HG03571 (cell line): Measurements from ENCODE around the gene ERICH4.

Experiments
- ATAC-seq: cut with Tn5 transposase; IDR thresholded peaks from one replicate; pipeline ENCODE4 v1.9.1; 2021; ENCODE audit not compliant: unreplicated experiment

Gene ERICH4

DNA sequence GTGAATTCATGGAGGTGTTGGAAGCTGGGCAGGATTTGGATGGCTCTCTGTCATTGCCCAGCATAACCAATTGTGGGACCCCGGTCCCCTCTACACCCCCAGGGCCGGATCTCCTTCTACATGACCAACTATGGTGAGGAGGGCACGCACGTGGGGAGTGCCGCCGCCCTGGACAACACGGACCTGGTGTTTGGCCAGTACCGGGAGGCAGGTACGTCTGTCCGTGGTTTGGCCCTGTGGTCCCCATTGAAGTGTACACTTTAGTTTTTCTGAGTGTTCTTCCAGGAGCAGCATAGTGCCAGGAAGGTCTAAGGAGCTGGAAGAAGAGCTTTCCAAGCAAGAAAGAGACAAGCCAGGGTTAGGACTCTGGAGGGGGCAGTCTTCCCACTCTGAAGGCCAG, 29.0 kb upstream of the ERICH4 start:
- ATAC-seq: no peak

DNA sequence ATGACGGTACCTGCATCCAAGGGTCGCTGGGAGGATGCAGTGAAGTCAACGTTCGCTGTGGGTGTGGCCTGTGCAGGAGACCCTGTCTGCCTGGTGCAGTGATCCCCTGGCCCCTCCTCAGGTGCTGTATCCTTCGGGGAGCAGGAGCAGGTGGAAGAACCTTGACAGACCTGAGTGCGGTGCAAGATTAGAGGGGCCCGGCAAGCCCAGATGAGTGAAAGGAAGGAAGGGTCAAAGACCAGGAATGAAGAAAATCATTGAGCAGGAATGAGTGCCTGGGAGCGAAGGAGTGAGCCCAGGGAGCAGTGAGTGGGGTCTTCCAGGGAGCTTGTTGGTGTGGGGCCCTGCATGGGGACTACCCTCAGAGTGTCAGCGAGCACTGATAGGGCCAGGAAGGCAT, 28.5 kb upstream of the ERICH4 start:
- no peak for ATAC-seq

DNA sequence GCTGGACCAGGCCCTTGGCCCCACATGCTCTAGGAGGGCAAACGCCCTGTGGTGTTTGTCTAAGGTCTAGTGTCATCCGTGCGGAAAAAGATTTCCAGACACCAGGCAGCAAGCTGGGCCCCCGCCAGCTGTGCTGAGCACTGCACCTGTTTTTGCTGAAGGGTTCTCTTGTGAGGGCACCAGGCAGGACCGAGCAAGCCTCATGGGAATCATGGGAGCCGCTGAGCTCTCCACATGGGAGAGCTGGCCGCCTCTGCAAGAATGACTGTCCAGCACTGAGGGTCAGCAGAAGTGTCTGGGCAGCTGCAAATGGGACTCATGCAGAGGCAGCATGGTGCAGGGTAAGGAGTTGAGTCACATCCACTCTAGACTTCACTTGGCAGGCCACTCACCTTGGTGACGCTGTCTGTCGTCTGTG, 27.8 kb upstream of the ERICH4 start:
- no peak for ATAC-seq

DNA sequence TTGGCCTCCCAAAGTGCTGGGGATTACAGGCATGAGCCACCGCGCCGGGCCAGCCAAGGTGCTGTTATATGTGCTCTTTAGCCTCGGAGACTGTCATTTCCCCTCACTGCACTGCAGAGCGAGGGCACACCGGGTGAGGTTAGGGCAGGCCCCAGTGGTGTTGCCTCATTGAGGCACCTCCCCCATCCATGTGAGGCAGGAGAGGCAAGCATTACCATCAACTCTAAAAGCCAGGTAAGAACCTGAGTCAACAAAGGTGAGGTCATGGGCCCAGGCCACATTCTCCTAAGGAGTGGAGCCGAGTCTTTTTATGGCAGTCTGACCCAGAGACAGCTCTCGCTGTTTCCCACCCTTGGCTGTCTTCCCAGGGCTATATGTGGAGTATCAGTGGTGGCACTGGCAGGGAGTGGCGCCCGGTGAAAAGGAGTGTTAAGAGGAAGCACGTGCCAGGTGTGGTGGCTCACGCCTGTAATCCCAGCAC, 26.7 kb upstream of the ERICH4 start:
- no peak for ATAC-seq

DNA sequence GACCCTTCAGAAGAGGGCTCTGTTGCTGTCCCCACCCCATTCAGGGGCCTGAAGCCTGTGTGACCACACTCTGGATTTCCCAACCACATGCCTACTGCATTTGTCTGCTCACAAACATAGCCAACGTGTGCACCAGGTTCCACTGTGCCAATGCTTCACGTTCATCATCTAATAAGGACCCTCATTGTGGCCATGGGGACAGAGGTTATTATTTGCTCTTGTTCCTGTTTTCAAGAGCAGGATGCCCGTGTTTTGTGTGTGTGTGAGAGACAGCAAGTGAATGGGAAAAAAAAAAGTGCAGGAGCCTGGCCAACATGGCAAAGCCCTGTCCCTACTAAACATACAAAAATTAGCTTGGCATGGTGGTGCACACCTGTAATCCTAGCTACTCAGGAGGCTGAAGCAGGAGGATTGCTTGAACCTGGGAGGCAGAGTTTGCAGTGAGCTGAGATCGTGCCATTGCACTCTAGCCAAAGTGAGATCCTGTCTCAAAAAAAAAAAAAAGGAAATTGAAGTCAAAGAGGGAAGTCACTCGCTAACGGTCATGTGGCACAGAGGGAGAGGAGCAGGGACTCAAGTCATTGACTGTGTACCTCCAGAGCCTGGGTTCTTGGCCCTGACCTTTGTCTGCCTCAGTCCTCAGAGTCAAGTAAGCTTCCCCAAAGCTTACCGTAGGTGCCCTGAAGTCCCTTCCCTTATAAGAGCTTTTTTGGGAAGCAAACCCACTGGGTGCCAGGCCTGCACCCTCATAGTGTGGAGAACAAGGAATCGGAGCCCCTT, 22.7 kb upstream of the ERICH4 start:
- no peak for ATAC-seq

DNA sequence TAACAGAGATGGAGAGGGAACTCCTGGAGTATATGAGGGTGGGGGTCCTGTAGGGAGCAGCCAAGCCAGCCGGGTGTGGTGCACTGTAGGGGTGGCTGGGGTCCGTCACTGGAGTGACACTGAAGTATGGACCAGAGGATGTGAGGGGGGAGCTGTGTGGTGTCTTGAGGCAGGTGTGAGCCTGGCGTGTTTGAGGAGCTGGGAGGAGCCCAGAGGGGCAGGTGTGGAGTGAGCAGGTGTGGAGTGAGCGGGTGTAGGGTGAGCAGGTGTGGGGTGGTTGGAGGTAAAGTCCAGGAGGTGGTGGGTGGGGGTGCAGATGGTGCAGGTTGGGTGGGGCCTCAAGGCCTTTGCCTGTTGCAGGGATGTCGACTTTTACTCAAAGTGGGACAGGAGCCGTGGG, 21.6 kb upstream of the ERICH4 start:
- no peak for ATAC-seq

DNA sequence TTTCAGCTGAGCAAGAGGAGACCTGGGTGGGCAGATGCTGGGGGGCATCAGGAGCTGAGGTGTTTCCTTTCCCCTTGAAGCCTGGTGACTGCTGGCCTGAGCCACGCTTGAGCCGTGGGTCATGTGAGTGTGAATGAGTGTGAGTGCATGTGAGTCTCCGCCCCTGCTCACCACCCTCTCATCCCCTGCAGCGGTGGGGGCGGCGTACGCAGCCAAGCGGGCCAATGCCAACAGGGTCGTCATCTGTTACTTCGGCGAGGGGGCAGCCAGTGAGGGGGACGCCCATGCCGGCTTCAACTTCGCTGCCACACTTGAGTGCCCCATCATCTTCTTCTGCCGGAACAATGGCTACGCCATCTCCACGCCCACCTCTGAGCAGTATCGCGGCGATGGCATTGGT, 21.0 kb upstream of the ERICH4 start:
- no peak for ATAC-seq

DNA sequence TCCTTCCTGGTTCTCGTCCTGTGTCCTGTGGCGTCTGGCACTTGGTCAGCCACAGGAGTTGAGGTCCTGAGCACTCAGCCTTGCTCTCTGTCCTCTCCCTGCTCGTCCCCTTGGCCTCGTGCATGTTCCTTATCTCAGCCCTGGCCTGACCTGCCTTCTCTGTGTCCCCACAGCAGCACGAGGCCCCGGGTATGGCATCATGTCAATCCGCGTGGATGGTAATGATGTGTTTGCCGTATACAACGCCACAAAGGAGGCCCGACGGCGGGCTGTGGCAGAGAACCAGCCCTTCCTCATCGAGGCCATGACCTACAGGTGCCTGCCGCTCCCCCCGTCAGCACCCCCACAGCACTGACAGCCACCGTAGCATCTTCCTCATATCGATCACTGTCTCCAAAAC, 20.5 kb upstream of the ERICH4 start:
- no peak for ATAC-seq

DNA sequence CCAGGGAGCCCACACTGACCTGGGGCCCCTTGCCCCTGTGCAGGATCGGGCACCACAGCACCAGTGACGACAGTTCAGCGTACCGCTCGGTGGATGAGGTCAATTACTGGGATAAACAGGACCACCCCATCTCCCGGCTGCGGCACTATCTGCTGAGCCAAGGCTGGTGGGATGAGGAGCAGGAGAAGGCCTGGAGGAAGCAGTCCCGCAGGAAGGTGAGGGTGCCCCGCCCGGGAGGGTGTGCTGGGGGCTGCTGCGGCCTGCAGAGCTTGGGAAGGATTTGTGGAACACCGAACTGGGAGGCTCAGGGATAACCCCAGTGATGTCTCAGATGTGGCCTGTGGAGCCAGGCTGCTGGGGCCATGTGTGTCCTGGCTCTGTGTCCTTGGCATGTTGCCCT, 20.0 kb upstream of the ERICH4 start:
- no peak for ATAC-seq

DNA sequence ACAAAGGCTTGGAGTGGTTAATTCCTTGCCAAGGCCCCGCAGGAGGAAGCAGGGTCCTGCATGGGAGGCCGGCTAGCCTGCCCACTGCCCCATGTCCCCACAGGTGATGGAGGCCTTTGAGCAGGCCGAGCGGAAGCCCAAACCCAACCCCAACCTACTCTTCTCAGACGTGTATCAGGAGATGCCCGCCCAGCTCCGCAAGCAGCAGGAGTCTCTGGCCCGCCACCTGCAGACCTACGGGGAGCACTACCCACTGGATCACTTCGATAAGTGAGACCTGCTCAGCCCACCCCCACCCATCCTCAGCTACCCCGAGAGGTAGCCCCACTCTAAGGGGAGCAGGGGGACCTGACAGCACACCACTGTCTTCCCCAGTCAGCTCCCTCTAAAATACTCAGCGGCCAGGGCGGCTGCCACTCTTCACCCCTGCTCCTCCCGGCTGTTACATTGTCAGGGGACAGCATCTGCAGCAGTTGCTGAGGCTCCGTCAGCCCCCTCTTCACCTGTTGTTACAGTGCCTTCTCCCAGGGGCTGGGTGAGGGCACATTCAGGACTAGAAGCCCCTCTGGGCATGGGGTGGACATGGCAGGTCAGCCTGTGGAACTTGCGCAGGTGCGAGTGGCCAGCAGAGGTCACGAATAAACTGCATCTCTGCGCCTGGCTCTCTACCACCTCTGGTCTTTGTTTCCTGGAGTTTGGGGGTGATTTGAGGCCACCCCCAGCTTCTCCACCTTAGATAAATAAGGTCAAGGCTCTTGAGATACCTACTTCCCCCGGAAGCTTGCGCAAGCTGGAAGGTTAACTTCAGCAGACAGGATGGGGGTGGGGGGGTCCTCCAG, 18.4 kb upstream of the ERICH4 start:
- no peak for ATAC-seq

DNA sequence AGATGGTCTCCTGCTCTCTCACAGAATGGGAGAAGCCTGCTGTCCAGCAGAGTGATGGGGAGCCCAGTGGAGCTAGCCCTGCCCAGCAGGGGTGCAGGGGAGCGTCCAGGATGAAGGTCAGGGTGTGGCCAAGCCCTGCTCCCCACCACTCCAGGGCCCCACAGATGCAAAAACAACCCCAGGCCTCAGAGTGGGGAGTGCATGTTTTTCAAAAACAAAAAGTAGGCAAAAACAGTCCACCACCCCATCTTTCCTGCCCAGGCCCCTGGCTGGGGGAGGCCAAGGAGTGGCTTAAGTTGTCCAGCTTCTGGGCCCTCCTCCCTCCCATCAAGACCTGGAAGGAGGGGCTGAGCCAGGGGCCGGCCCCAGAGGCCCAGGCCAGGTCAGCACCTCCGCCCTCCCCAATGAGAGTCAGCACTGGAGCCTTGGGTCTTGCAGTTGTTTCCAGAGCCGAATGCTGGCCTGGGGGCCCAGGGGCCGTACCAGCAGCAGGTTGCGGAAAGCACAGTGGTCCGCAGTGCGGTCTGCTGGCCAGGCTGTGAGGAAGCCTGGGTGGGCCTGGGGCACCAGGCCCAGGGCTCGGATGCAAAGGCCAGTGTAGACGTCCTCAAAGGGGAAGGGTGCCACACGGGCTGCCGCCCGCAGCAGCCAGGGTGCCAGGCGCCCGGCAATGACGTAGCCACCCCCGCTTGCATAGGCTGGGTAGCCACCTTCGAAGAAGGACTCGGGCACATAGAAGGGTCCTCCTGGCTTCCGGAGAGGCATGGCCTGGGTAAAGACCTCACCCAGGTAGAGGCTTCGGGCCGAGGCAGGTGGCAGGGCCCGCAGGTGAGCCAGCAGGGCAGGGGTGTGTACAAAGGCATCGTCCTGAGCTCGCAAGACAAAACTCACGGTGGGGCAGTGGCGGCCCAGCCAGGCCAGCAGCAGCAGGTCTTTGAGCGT, 17.5 kb upstream of the ERICH4 start:
- no peak for ATAC-seq

DNA sequence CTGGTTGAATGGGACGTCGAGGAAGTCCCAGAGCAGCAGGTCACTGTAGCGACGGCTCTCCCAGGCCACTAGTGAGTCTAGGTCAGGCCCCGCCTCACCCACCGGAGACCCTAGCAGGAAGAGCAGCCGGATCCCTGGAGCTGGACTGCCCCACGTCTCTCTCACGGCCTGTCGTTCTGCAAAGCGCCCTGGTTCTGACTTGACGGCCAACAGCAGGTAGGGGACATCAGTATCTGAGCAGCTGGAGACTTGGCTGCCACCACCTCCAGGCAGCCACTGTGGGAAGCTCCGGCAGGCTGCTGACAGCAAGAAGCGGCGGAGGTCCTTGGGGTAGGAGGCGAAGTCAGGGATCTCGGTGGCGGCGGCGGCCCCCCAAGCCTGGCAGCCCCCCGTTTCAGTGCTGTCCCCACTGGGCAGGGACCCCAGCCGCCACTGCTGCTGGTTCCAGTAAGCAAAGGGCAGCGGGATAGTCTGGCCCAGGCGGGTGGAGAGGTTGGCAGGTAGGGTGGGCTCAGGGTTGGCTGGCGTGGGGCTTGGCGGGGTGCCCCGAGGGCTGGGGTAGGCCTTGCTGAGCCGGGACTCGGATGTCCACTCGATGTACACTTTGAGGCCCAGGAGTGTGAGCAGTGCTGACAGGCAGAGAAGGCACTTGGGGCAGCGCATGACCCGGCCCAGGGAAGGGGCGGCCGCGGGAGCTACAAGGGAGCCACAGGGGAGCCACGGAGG, 16.7 kb upstream of the ERICH4 start:
- no peak for ATAC-seq

DNA sequence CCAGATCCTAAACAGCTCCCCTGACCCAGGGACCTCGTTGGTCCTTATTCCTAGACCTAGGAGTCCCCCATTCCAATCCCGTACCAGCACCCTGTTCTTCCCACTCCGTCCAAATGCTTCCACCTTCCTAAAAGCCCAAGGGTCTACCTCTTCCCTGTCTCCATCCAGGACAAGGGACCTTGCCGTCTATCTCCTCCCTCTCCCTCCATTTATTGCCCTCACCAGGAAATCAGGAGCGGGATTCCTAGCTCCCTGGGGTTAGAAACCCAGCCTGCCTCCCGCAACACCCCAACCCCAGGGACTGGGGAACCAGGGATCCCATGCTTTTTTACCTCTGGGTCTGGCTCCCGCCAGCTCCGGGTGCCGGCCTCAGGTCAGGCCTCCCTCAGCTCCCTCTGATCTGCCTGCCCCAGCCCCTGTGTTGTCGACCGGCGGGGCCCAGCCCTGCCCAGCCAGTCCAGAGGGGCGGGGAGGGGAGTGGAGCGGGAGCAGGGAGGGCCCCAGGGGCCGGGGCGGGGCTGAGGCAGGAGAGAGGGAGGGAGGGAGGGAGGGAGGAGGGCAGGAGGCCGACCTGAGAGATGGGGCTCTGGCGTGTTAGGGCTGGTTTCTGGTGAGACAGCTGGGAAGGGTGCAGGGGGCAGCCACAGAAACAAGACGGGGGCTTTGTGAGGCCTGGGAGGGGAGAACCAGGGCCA, 15.9 kb upstream of the ERICH4 start, which contains the start of gene B3GNT8:
TSS of gene B3GNT8 (minus strand) at position 423 of the 695 bp plus-strand sequence. CDS start 596 bp downstream, outside the sequence.
- no peak for ATAC-seq

DNA sequence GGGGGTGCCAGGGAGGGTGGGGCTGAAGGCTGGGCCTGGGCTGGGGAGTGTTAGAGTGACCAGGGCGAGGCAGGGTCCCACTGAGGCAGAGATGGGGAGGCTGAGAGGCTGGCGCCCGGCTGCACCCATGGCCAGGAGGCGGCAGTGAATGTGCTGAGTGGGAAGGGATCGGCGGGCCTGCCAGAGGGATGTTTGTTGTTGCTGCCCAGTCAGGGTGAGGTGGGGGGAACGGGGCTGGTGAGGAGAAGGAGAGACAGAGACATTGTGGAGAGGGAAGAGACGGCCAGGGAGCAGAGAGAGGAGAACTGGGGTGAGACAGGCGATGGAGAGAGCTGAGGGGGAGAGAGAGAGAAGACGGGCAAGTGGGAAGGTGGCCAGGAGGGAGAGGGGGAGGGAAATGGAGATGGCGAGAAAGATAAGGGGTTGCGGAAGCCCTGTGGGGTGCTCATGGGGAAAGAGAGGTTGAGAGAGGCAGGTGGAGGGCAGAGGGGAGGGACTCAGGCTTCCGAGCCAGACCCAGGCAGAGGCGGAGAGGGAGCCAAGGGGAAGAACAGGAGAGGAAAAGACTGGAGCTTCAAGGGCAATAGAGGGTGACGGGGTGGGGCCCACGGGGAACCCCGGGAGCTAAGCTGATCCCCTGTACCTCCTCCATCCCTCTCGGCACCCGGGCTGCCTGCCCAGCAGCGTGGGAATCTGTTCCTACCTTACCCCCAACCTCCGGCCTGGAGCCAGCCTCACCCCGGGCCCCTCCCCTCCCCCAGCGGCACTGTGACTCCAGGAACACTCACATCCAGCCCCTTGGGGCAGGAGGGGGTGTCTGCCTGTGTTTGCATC, 15.1 kb upstream of the ERICH4 start:
- no peak for ATAC-seq

DNA sequence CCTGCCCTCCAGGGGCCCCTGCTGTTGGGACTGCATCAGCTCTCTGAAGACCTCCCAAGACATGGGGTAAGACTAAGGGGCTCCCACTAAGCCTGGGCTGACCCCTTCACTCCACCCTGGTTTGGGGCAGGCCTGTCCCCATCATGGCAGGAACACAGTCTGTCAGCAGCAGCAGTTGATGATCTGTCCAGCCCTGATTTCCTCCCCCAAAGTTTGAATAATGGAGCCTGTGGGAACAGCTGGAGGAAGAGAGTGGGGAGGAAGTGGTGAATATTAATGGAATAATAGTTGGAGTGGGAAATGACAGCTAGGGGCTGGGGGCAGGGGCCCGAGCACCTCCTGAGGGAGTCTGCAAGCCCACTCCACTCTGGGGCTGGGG, 14.5 kb upstream of the ERICH4 start:
- ATAC-seq: no peak

DNA sequence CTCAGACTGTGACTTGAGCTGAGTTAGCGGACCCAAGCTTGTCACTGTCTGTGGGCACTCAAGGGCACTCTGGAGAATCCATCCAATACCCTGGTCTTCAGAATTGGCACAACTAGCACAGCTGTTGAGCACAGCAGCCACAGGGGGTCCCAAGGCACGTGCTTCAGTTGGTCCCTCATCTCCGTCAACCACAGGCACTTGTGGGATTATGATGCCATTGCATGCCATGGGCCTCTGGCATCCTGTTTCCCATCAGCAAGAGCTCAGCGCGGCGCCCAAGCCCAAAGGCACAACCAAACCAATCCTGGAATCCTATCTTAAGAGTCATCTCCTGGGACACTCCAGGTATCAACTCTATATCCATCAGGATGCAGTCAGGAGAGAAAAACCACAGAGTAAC, 12.0 kb upstream of the ERICH4 start:
- ATAC-seq: no peak

DNA sequence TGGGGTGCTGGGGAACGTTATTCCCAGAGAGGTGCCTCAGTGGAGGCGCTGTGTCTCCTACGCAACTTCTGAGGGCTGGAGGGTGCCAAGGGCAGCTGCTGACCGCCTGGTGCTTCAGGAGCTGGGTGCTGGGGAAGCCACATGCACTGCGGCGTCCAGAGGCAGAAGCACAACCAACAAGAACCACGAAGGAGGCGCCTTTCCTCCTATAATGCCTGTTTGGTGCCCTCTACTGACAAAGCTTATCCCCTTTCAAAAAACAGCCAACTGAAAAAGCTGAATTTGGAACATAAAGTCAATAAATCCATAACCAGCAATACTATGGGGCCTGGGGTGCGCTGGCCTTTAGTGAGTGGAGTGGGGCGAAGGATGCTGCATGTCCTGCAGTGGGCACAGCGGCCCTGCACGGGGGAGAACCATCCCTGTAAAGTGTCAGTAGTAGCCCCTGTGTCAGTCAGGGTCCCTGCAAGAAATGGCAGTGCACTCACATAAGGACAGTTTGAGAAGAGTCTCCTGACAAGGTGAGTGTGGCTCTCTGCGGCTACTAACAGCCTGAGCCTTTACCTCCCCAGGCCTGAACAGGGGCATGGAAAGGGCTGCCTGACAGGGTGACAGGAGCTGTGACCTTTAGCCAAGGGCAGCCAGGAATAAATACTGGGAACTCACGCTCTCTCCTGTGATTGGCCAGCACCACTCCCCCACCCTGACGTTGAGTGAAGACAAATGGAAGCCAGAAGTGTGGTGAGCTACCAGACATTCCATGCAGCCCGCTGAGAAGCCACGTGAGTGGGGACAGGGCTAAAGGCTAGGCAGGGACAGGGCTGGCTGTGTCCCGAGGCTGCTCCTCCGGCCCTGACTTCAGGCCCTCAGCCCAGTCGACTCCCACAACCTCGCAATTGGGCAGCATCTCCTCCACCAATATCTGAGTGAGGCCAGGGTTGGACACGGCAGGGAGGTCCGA, 11.2 kb upstream of the ERICH4 start:
- ATAC-seq: no peak

DNA sequence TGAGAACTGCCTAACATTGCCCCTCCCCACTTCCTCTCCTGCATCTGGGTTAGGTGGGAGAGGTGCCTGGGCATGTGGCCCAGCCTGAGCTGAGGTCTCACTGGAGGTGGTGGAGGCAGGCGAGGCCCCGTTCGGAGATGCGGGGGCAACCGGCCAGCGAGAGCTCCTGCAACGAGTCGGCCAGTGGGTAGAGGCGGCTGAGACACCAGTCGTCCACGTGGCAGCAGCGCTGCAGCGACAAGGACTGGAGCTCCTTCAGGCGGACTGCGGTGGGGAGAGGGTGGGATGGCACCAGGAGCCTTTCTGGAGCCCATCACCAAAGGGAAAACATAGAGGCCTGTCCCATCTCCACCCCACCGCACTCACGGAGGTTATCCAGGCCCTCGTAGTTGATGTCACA, 9.8 kb upstream of the ERICH4 start:
- ATAC-seq: no peak
